Posterior vena cava (tissue), 2 donors: Measurements from ENCODE around the gene CREB3L4. TPM values are rescaled to one million over a fixed set of nuclear protein-coding genes. Genes with fewer than 3 reads are reported as not detected.
"Not testable (repeated sequence)": the region's sequence is repeated elsewhere in the genome, so short reads cannot be mapped to it uniquely, and the experiment has no call there.

Experiments
- DNase-seq: peaks from one replicate; pipeline ENCODE4 v3.0.0-alpha.2; 2020; ENCODE audit warnings: low spot score
- intact Hi-C, 2 donors: fragments of 100-400 bp; cut with DNase I; formaldehyde crosslinking; loops; one replicate each; pipeline versions ENCODE4 v1.14.1 to v1.14.2; 2022 to 2023
- microRNA-seq, 2 donors: library from miRNA; unstranded; fragments of <30 nt; microRNA quantifications; one replicate each; pipeline ENCODE4 v1.2.0, GENCODE V29; 2020 to 2021; ENCODE audit warnings: borderline microRNAs expressed in 2 of 2
- total RNA-seq, 2 donors: library from RNA; stranded (reverse); fragmentation: NEBNext Ultra II Directional; extraction: Animal tissue kit (Norgen Biotek cat#: 25700); gene quantifications; one replicate each; pipeline ENCODE4 v1.2.1, GENCODE V29; 2021
- donor health status: DM: yes; HTN: yes; CAD: no.
- donor health status: DM: yes; HTN: yes; CAD: no.

Gene CREB3L4
- total RNA-seq, 2 donors from 2014 or later: 3.2 to 5.3 TPM

DNA sequence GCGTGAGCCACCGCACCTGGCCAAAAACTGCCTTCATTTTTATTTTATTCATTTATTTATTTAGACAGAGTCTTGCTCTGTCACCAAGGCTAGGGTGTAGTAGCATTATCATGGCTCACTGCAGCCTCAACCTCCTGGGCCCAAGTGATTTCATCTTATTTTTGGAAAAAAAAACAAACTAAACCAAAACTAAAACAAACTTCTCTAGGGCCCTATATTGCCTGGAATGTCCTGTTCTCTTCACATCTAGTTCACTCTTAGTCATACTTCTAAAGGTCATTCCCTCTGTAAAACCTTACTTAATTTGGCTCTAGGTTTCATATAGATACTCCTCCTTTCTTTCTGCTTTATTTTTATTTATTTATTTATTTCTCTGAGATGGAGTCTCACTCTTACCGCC lies 38.4 kb downstream of the CREB3L4 start:
- DNase-seq: no peak
- intact Hi-C loops: no loop called here

DNA sequence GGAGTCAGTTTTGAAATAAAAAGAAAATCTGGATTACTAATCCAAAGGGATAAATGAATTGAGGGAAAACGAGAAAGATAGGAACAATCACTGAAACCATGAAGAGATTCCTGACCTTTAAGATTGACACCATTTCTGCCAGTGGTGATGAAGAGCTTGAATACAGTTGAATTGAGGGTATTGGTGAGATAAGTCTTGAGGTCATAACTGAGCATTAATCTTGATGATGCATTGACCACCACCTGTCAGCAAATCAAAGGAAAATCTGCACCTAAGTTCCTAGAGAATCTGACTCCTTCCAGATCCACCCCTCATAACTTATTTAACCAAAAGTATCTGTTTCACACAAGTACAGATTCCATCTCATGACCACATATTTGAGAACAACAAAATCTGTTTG lies 44.4 kb downstream of the CREB3L4 start:
- intact Hi-C loops: no loop called here

DNA sequence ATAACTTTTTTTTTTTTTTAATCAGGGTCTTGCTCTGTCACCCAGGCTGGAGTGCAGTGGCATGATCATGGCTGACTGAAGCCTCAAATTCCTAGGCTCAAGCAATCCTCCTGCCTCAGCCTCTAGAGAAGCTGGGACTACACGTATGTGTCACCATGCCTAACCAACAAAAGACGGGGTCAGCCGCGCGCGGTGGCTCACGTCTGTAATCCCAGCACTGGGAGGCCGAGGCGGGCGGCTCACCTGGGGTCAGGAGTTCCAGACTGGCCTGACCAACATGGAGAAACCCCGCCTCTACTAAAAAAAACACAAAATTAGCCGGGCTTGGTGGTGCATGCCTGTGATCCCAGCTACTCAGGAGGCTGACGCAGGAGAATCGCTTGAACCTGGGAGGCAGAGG lies 44.8 kb downstream of the CREB3L4 start:
- intact Hi-C loops: not testable (repeated sequence)

More for the DNA sequence above, 44.4 kb downstream of the CREB3L4 start:
- DNase-seq: no peak

DNA sequence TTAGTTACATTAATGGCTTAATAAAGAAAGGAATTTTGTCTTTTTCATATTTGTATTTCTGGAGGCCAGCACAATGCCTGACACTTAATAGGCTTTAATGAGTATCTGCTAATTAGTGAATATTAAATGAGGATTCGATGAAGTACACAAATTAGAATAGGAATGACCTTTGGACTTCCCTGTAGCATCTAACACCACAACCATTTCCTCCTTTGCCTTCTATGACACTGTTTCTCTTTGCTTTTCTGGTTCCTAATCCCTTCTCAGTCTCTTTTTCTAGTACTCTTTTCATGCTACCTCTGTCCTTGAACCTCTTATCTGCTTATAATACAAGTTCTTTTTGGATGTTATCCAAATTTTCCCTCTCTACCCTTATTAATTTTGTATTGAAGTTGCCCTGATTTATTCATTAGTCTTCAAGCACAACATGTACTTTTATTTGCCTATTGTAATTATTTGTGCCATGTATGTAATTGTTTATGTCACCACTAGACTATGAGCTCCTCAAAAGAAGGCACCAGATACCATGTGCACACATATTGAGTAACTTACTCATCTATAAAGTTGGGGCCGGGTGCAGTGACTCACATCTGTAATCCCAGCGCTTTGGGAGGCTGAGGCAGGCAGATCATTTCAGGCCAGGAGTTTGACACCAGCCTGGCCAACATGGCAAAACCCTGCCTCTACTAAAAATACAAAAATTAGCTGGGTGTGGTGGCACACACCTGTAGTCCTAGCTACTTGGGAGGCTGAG lies 46.6 kb downstream of the CREB3L4 start:
- no peak for DNase-seq
- intact Hi-C loops: no loop called here

More for the DNA sequence above, 44.8 kb downstream of the CREB3L4 start:
- not testable (repeated sequence) for DNase-seq

DNA sequence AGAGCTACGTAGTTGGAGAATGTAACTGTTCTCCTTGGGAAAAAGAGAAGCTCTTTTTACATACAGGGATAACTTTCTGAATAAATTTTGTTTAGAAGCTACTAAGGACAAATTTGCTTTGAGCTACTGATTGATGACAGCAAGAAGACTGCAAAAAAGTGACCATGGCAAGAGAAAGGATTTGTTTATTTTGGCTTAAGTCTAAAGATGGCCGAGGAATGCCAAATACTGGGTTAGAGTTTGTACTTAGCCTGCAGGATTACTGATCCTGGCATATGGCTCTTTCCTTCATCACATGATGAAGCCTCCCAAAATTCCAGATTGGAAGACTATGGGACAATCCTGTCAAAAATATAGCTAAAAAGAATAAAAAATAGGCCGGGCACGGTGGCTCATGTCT lies 51.6 kb downstream of the CREB3L4 start:
- intact Hi-C loops: no loop called here
- no peak for DNase-seq

DNA sequence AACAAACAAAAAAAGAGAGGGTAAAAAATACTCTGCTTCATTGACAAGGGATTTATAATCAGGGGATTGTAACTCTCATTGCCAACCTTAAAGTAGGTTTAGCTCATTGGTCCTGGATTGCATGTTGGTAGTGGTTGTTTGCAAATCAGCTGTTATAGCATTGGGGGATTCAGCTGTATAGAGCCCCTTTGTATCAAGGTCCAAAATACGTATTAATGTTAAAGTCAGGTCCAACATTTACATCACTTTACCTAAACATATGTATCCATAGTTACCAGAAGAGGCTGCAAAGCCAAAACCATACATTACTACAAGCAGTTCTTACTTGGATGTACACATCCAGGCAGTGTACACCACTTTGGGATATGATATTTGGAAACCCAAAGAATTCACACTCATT lies 52.2 kb downstream of the CREB3L4 start:
- DNase-seq: no peak
- intact Hi-C loops: no loop called here

Small RNA genes within 50 kb of the gene (microRNA-seq; reads per million reads assigned to microRNA genes)
- 0.65 to 0.78 reads per million in 2 donors for gene MIR6737

Other genes starting within 250 kb of the CREB3L4 start
- 10 to 100 TPM; 41.4 to 49.0 TPM for gene INTS3, start 239.9 kb upstream of the CREB3L4 start, total RNA-seq
- gene SLC27A3, start 192.5 kb upstream of the CREB3L4 start, total RNA-seq: 10 to 100 TPM; 60.5 to 64.5 TPM
- 10 to 100 TPM; 33.5 to 43.5 TPM for gene GATAD2B, start 44.9 kb upstream of the CREB3L4 start, total RNA-seq
- gene DENND4B, start 21.2 kb upstream of the CREB3L4 start, total RNA-seq: 10 to 100 TPM; 41.7 to 47.5 TPM
- 10 to 100 TPM; 26.6 to 31.0 TPM for gene CRTC2, start 9.3 kb upstream of the CREB3L4 start, total RNA-seq
- 10 to 100 TPM; 76.5 to 79.5 TPM for gene SLC39A1, start 4.4 kb upstream of the CREB3L4 start, total RNA-seq
- 10 to 100 TPM; 77.5 to 78.2 TPM for gene JTB, start 9.8 kb downstream of the CREB3L4 start, total RNA-seq
- gene RAB13, start 18.4 kb downstream of the CREB3L4 start, total RNA-seq: 100 to 1,000 TPM; 144 to 149 TPM
- gene RPS27, start 22.9 kb downstream of the CREB3L4 start, total RNA-seq: 1,000 to 10,000 TPM; 1,661 to 1,802 TPM
- gene NUP210L, start 187.2 kb downstream of the CREB3L4 start, total RNA-seq: under 1 TPM; 0.05 to 0.14 TPM
- 100 to 1,000 TPM; 177 to 189 TPM for gene TPM3, start 224.2 kb downstream of the CREB3L4 start, total RNA-seq
- not detected for gene CFAP141, start 238.4 kb downstream of the CREB3L4 start, total RNA-seq